Measurements from ENCODE around the gene CAVIN3. TPM values are rescaled to one million over a fixed set of nuclear protein-coding genes. Genes with fewer than 3 reads are reported as not detected.

Gene CAVIN3
- total RNA-seq, 4 donors from 2014 or later: 172 to 298 (median 264) TPM

GRCh38 chr11:6350043-6350442 lies 29.7 kb upstream of the CAVIN3 start:
- Histone ChIP-seq H3K36me3 (peaks cover 0 to 13% (median 0%) of the 10 kb centered on the region in 4 donors), H3K27ac (replicated peaks in 1 of 4) (no peak overlapping the region), H3K4me1 (peaks cover 0 to 6% (median 3%) of the 10 kb centered on the region in 4 donors), H3K4me3 (no peak overlapping the region), H3K9me3 (no peaks in the 10 kb centered on the region), H3K27me3 (no peaks in the 10 kb centered on the region)
- TF ChIP-seq CTCF (IDR thresholded peaks at IDR 0.05) (no peak), POLR2A (IDR thresholded peaks at IDR 0.05; ENCODE audit: low read depth) (no peak), POLR2AphosphoS5 (IDR thresholded peaks at IDR 0.05) (no peak), EP300 (IDR thresholded peaks at IDR 0.05) (no peak)
- DNase-seq (ENCODE audit: extremely low spot score): no peak
- intact Hi-C loops (cut with DNase I): loop anchor here (5.0 kb wide), 2 partner anchors 33 to 53 kb away; no protein-coding TSS in a partner anchor

- intact Hi-C loops (cut with DNase I): no loop called here
- 93% methylated on average over 1 of the region's 1 CpG for WGBS
Observed at GRCh38 chr11:6345366-6345765, 25.1 kb upstream of the CAVIN3 start.

GRCh38 chr11:6336293-6336692 lies 16.0 kb upstream of the CAVIN3 start:
- TF ChIP-seq EP300 (IDR thresholded peaks at IDR 0.05) (no peak), CTCF (IDR thresholded peaks at IDR 0.05) (no peak), POLR2AphosphoS5 (IDR thresholded peaks at IDR 0.05) (no peak), POLR2A (IDR thresholded peaks at IDR 0.05; ENCODE audit: low read depth) (no peak)
- 89% methylated on average over 3 of the region's 3 CpGs for WGBS
- H3K36me3 ChIP-seq: peaks cover 0 to 60% (median 11%) of the 10 kb centered on the region in 4 donors
- H3K27ac ChIP-seq (replicated peaks in 1 of 4): no peak overlapping the region
- H3K27me3 ChIP-seq: no peaks in the 10 kb centered on the region
- DNase-seq (ENCODE audit: extremely low spot score): no peak
- no peak overlapping the region for H3K4me3 ChIP-seq
- H3K9me3 ChIP-seq: no peaks in the 10 kb centered on the region
- H3K4me1 ChIP-seq: peaks cover 5 to 14% (median 7%) of the 10 kb centered on the region in 4 donors
- intact Hi-C loops (cut with DNase I): no loop called here

More at GRCh38 chr11:6345366-6345765, 25.1 kb upstream of the CAVIN3 start:
- H3K27ac ChIP-seq (replicated peaks in 1 of 4): no peak overlapping the region
- no peak for DNase-seq (ENCODE audit: extremely low spot score)
- no peaks in the 10 kb centered on the region for H3K9me3 ChIP-seq
- peaks cover 0 to 25% (median 2%) of the 10 kb centered on the region in 4 donors for H3K36me3 ChIP-seq
- H3K4me1 ChIP-seq: no peaks in the 10 kb centered on the region
- no peaks in the 10 kb centered on the region for H3K27me3 ChIP-seq
- TF ChIP-seq EP300 (IDR thresholded peaks at IDR 0.05) (no peak), POLR2A (IDR thresholded peaks at IDR 0.05; ENCODE audit: low read depth) (no peak), CTCF (IDR thresholded peaks at IDR 0.05) (no peak), POLR2AphosphoS5 (IDR thresholded peaks at IDR 0.05) (no peak)
- H3K4me3 ChIP-seq: no peak overlapping the region

GRCh38 chr11:6334806-6335205 lies 14.5 kb upstream of the CAVIN3 start:
- intact Hi-C loops (cut with DNase I): no loop called here
- no peak for DNase-seq (ENCODE audit: extremely low spot score)
- Histone ChIP-seq H3K27me3 (no peaks in the 10 kb centered on the region), H3K4me3 (no peak overlapping the region), H3K27ac (replicated peaks in 1 of 4) (no peak overlapping the region), H3K9me3 (no peaks in the 10 kb centered on the region), H3K36me3 (peaks cover 0 to 64% (median 11%) of the 10 kb centered on the region in 4 donors), H3K4me1 (peaks cover 5 to 14% (median 7%) of the 10 kb centered on the region in 4 donors)
- WGBS: 97% methylated on average over 6 of the region's 6 CpGs
- TF ChIP-seq CTCF (IDR thresholded peaks at IDR 0.05) (no peak), POLR2AphosphoS5 (IDR thresholded peaks at IDR 0.05) (no peak)

GRCh38 chr11:6333095-6333494 lies 12.8 kb upstream of the CAVIN3 start:
- DNase-seq (ENCODE audit: extremely low spot score): no peak
- H3K36me3 ChIP-seq: peaks cover 0 to 54% (median 10%) of the 10 kb centered on the region in 4 donors
- TF ChIP-seq POLR2A (IDR thresholded peaks at IDR 0.05; ENCODE audit: low read depth): no peak
- TF ChIP-seq EP300 (IDR thresholded peaks at IDR 0.05): no peak
- TF ChIP-seq POLR2AphosphoS5 (IDR thresholded peaks at IDR 0.05): no peak
- no peak for TF ChIP-seq CTCF (IDR thresholded peaks at IDR 0.05)
- peaks cover 5 to 19% (median 9%) of the 10 kb centered on the region in 4 donors for H3K4me1 ChIP-seq
- no peaks in the 10 kb centered on the region for H3K9me3 ChIP-seq
- H3K27me3 ChIP-seq: no peaks in the 10 kb centered on the region
- no peak overlapping the region for H3K27ac ChIP-seq (replicated peaks in 1 of 4)
- WGBS: 22% methylated on average over 2 of the region's 2 CpGs
- H3K4me3 ChIP-seq: no peak overlapping the region
- intact Hi-C loops (cut with DNase I): no loop called here
